VCaP (cell line): ENCODE data around the gene GEMIN2.
A peak's percentile ranks its signal among the peaks of the same experiment; 100 is the strongest.
"Not testable (repeated sequence)": the region's sequence is repeated elsewhere in the genome, so short reads cannot be mapped to it uniquely, and the experiment has no call there.

ENCODE experiments used
- H3K27ac ChIP-seq: fragments of 450-650 bp; 2 replicates; pipeline ENCODE4 v1.5.1; 2017
- CTCF ChIP-seq: fragments of 450-650 bp; conservative IDR thresholded peaks from 2 replicates; pipeline ENCODE4 v1.5.1; 2017; ENCODE audit warnings: mild to moderate bottlenecking, moderate library complexity

Gene GEMIN2

GRCh38 chr14:39160494-39160893 is 46.4 kb downstream of the GEMIN2 start:
- TF ChIP-seq CTCF: no peak
- no peak overlapping the region for H3K27ac ChIP-seq

GRCh38 chr14:39167797-39168320 is 53.7 kb downstream of the GEMIN2 start:
- H3K27ac ChIP-seq: not testable (repeated sequence)

GRCh38 chr14:39168591-39168990 is 54.5 kb downstream of the GEMIN2 start:
- TF ChIP-seq CTCF: no peak
- peak overlapping the region; percentile 93 for H3K27ac ChIP-seq

- TF ChIP-seq CTCF: no peak
- peak overlapping the region; percentile 93 for H3K27ac ChIP-seq
Measured at GRCh38 chr14:39169541-39169900, 55.4 kb downstream of the GEMIN2 start.

GRCh38 chr14:39173198-39173597 is 59.1 kb downstream of the GEMIN2 start:
- no peak overlapping the region for H3K27ac ChIP-seq
- no peak for TF ChIP-seq CTCF

- TF ChIP-seq CTCF: no peak
Measured at GRCh38 chr14:39174560-39175444, 60.7 kb downstream of the GEMIN2 start, which contains the start of gene PNN. Gene PNN (plus strand): TSS chr14:39175254. CDS start chr14:39175280, 26 bp downstream.

GRCh38 chr14:39175445-39176262 is 61.5 kb downstream of the GEMIN2 start:
- no peak for TF ChIP-seq CTCF
- H3K27ac ChIP-seq: peak overlapping the region; percentile 94

More at GRCh38 chr14:39174560-39175444, 60.7 kb downstream of the GEMIN2 start, which contains the start of gene PNN:
- H3K27ac ChIP-seq: peak within 1 kb of the TSS; percentile 94
